GM21576 (cell line): ENCODE measurements around the gene RNF169.

Source experiments
- ATAC-seq: cut with Tn5 transposase; IDR thresholded peaks from one replicate; pipeline ENCODE4 v1.9.1; 2021; ENCODE audit warnings: mild to moderate bottlenecking, moderate library complexity; ENCODE audit not compliant: unreplicated experiment

The RNF169 gene

GRCh38 chr11:74769055-74769707 lies 20.5 kb downstream of the RNF169 start:
- no peak for ATAC-seq

- no peak for ATAC-seq
Observed at GRCh38 chr11:74770456-74770855, 21.8 kb downstream of the RNF169 start.

- no peak for ATAC-seq
Observed at GRCh38 chr11:74771139-74771538, 22.5 kb downstream of the RNF169 start.

GRCh38 chr11:74773476-74773875 lies 24.8 kb downstream of the RNF169 start:
- no peak for ATAC-seq

GRCh38 chr11:74775762-74776161 lies 27.1 kb downstream of the RNF169 start:
- ATAC-seq, result no peak

GRCh38 chr11:74776546-74776945 lies 27.9 kb downstream of the RNF169 start:
- no peak for ATAC-seq

GRCh38 chr11:74777038-74777437 lies 28.4 kb downstream of the RNF169 start:
- ATAC-seq, result no peak

GRCh38 chr11:74777877-74778276 lies 29.2 kb downstream of the RNF169 start:
- ATAC-seq, result no peak

- ATAC-seq, result no peak
Observed at GRCh38 chr11:74778581-74778980, 29.9 kb downstream of the RNF169 start.

GRCh38 chr11:74780248-74781005 lies 31.8 kb downstream of the RNF169 start:
- no peak for ATAC-seq

- ATAC-seq, result peak; percentile 63
Observed at GRCh38 chr11:74783241-74783871, 34.7 kb downstream of the RNF169 start.

- ATAC-seq, result peak; percentile 65
Observed at GRCh38 chr11:74784234-74784633, 35.6 kb downstream of the RNF169 start.

- no peak for ATAC-seq
Observed at GRCh38 chr11:74784726-74785125, 36.1 kb downstream of the RNF169 start.

GRCh38 chr11:74786574-74786973 lies 37.9 kb downstream of the RNF169 start:
- no peak for ATAC-seq

GRCh38 chr11:74791333-74792100 lies 42.9 kb downstream of the RNF169 start:
- no peak for ATAC-seq

- no peak for ATAC-seq
Observed at GRCh38 chr11:74806267-74806666, 57.6 kb downstream of the RNF169 start.

GRCh38 chr11:74809801-74810200 lies 61.2 kb downstream of the RNF169 start:
- ATAC-seq, result no peak

- ATAC-seq, result no peak
Observed at GRCh38 chr11:74815966-74816365, 67.3 kb downstream of the RNF169 start.

GRCh38 chr11:74816664-74817063 lies 68.0 kb downstream of the RNF169 start:
- ATAC-seq, result no peak

GRCh38 chr11:74818283-74818946 lies 69.8 kb downstream of the RNF169 start:
- ATAC-seq, result no peak

GRCh38 chr11:74819400-74819799 lies 70.8 kb downstream of the RNF169 start:
- no peak for ATAC-seq
